Stimulated activated CD4-positive, alpha-beta T cell treated with anti-CD3 and anti-CD28 coated beads, Interleukin-4, amount 100 ng/mL, for 4 hours (primary cell): Measurements from ENCODE around the gene DLGAP1.
A peak's percentile ranks its signal among the peaks of the same experiment; 100 is the strongest.
"Not testable (repeated sequence)": the region's sequence is repeated elsewhere in the genome, so short reads cannot be mapped to it uniquely, and the experiment has no call there.

Experiments used
- DNase-seq, 2 experiments: peaks; one replicate each; pipeline ENCODE4 v3.0.0-alpha.2; 2020

DLGAP1 gene

DNA sequence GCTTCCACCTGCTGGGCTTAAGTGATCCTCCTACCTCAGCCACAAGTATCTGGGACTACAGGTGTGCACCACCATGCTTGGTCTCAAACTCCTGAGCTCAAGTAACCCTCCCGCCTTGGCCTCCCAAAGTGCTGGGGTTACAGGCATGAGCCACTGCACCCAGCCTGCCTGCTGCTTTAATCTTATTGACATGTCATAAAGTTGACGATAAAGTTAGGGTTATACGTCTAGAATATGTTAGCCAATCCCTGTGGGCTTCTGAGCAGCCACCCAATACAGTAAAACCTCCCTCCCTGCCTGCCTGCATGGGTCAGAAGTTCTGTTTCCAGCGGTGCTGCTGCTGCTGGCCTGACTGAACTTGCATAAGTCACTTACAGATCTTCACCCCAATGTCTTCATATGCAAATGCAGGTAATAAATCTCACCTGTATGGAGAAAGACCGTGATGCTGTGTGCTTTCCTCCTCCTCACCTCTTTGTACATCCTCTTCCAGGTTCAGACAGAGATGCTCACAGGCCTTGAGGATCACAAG is 975.1 kb downstream of the DLGAP1 start:
- no peak for DNase-seq

GRCh38 chr18:3478262-3478978 is 976.7 kb downstream of the DLGAP1 start:
- no peak for DNase-seq

DNA sequence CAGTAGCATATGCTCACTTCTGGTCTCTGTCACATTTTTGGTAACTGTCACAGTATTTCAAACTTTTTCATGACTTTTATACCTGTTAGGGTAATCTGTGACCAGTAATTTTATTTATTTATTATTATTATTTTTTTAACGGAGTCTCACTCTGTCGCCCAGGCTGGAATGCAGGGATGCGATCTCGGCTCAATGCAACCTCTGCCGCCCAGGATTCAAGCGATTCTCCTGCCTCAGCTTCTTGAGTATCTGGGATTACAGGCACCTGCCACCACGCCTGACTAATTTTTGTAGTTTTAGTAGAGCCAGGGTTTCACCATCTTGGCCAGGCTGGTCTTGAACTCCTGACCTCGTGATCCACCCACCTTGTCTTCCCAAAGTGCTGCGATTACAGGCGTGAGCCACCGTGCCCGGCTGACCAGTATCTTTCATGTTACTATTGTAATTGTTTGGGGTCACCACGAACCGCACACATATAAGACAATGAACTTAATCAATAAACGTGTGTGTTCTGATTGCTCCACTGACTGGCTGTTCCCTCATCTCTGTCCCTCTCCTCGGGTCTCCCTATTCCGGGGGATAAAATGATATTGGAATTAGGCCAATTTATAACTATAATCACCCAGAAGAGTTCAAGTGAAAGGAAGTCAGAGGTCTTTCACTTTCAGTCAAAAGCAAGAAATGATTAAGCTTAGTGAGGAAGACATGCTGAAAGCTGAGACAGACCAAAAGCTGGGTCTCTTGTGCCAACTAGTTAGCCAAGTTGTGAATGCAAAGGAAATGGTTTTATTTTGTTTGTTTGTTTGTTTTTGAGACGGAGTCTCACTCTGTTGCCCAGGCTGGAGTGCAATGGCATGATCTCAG is 982.2 kb downstream of the DLGAP1 start:
- DNase-seq = no peak

DNA sequence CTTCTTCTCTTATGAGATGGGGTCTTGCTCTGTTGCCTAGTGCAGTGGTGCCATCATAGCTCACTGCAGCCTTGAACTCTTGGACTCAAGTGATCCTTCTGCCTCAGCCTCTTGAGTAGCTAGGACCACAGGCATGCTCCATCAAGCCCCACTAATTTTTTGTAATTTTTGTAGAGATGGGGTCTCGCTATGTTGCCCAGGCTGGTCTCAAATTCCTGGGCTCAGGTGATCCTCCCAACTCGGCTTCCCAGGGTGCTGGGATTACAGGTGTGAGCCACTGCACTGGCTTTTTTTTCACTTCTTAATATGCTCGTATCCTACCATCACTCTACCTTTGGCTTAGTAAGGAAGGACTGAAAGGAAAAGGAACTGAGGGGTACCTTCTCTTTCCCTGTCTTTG is 983.0 kb downstream of the DLGAP1 start:
- DNase-seq = not testable (repeated sequence)

DNA sequence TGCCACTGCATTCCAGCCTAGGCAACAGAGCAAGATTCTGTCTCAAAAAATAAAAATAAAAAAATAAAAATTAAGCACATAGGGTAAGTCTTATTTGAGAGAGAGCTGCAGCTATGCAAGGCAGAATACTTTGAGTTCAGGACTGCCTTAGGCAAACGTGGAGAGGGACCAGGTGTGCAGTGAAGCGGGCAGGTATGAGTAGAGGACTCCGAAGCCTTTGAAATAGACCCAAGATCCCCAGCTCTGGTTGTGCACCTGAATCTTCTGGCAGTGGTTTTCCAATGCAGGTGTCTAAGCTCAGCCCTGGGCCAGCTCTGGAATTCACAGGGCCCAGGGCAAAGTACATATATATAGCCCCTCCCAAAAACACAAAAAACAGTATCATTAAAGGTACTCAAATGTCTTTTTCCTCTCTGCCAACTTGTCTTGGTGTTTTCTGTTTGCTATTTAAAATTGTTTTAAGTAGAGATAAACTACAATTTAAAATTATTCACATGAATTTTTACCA is 983.9 kb downstream of the DLGAP1 start:
- DNase-seq = no peak

DNA sequence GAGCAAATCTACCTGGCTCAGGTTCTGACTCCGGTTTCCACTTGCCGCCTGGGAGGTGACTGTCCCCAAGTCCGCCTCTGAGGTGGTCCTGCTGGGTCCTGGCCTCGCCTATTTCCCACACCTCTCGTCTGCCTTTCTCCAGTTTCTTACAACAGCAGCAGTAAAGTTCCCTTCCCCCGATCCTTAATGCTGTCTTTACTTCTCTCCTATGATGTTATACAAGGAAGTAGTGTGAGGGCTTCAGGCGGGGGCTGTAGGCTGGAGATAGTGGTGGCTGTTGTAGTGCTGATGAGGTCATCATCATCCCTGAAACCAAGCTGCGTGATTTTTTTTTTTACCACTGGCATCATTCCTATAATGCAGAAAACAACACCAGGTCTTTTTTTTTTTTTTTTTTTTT is 986.3 kb downstream of the DLGAP1 start:
- DNase-seq = no peak

DNA sequence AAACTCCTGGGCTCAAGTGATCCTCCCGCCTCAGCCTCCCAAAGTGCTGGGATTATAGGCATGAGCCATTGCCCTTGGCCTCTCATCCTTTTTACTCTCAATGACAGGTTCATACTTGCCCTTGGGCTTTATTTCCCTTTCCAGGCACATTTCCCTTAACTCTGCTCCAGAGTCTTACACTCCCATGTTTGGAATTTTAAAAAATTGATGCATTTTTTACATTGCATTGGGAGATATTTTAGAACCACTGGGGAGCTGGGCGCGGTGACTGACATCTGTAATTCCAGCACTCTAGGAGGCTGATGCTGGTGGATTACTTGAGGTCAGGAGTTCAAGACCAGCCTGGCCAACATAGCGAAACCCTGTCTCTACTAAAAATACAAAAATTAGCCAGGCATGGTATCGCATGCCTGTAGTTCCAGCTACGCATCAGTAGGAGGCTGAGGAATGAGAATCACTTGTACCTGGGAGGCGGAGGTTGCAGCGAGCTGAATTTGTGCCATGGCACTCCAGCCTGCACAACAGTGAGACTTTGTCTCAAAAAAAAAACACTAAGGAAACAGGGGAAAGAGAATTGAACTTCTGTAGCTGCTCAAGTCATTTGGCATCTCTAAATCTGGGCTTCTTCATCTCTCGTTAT is 986.9 kb downstream of the DLGAP1 start:
- DNase-seq = no peak

DNA sequence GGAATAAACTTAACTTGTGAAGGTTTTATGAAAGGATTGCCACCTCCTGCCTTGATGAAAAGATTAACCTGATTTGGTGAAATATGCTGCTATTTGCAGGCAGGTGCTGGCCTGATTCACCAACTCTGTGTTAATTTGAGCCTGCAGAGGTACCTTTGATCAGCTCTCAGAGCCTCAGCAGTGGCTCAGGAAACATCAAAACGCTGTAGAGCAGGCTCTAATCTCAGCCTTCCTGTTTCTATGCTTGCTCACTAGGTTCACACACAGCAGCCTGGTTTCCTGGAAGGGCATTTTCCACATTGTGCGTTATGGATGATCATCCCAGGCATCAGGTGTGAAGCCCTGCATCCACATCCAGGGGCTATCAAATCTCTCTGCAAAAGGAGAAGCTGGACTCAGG is 988.2 kb downstream of the DLGAP1 start:
- no peak for DNase-seq

GRCh38 chr18:3466045-3466444 is 989.1 kb downstream of the DLGAP1 start:
- DNase-seq = no peak

- no peak for DNase-seq
Observed at GRCh38 chr18:3463051-3463450, 992.1 kb downstream of the DLGAP1 start.

DNA sequence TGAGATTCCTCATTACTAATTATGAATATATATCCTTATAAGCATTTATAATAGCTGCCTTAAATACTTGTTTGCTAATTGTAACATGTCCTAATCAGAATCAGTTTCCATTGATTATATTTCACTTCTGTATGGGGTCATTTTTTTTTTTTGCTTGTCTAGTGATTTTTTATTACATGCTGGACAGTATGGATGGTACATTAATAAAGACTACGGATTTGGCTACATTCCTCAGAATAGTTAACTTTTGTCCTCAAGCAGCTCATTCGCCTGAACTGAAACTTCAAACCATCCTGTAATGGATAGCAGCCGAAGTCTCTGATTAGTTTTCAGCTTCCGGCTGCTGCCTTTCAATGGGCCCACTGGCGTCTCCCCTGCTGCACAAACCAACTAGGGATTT is 993.4 kb downstream of the DLGAP1 start:
- DNase-seq = no peak

DNA sequence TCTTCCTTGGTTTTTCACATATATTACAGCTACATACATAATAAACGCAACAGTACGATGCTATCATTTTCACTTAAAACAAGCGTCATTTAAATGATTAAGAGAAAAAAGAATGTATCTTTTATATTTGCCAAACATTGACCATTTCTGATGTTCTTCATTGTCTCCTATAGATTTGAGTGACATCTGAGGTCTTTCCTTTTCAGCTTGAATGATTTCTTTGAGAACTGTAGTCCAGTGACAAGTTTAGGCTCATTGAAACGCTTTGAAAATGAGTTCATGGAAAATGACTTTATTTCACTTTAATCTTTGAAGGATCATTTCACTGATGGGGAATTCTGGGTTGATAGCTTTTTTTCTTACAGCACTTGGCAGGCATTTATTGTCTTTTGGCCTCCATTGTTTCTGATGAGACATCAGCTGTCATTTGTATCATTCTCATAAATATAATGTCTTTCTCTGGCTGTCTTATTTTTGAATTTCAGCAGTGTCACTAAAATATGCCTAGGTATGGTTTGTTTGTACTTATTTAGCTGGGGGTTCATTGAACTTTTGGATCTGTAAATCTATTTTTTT is 994.2 kb downstream of the DLGAP1 start:
- no peak for DNase-seq

DNA sequence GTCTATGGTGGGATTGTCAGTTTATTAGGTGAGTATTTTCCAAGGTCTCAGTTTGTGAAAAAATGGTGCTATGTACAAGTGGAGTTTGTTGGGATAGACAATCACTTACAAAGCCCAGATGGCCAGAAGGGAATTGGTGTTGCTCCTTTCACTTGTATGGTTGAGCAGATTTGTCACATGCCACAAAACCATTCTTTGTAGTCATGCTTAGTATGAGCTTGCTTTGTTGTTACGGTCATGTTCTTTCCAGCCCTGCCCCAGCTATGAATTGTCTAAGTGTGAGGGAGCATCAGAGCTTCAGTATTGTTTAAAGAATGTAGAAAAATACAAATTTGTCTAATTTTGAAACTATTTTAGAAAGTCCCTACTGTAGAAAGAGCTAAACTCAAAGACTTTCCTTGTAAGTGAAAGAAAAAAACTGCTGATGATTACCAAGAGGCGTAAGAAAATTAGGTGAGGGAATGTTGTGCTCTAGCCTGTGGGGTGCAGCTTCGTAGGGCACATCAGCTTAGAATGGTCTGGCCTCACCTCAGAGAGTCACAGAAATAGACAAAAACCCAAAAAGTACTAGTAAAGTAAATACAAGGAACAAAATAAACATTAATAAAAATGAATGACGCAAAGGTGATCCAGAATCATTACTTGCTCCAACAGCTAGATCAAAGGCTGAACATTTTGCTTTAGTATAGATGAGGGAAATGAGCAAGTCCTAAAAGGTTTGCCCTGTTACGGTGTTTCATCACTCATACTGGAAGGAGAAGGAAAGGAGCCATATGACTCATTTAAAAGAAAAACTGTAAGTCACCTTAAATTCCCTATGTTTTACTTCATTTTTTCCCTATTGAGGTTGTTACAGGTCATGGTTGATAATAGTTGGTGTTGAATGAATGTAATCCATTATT is 995.9 kb downstream of the DLGAP1 start:
- DNase-seq = no peak

DNA sequence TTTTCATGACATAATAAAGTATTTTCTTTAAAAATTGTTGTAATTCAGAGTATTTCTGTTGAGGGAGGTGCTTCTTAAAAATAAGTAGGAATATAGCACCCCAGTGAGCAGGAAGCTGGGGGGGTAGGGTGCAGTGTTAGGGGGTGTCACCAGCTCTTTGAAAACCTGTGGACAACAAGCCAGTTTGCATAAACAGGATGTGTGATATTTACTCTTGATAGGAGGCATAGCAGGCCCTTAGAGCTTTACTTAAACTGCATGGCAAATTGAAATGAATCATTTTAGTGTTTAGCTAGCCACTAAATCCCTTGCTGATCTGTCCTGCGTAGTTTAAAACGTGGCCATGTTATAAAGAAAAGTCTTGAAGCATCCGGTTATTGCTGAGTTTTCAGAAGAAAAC is 996.7 kb downstream of the DLGAP1 start:
- DNase-seq = no peak

- DNase-seq = no peak
Observed at GRCh38 chr18:3457261-3457724, 997.8 kb downstream of the DLGAP1 start.

GRCh38 chr18:3456686-3457069 is 998.4 kb downstream of the DLGAP1 start:
- no peak for DNase-seq

GRCh38 chr18:3455907-3456685 is 999.0 kb downstream of the DLGAP1 start:
- DNase-seq = no peak

DNA sequence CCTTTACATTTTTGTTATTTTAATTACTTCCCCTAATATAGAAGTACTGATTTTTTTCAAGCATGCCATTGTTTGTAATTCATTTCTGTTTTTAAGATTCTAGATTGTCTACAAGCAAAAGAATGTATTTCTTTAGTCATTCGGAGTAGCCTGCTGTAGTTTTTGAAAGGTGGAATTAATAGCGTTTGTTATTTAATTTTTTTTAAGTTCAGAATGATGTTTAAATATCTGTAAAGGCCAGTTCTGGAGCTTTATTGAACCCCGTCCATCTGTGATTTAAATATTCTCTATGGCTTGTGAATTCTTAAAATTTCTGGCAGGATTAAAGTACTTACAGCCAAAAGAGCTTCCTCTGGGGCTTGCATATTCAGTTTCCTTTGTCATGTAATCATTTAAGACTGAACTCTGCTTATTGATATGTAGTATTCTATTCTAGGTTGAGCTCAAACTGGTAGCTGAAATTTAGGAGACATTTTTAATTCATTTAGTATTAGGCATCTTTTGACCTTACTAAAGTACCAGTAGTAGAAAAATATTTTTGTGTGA is 999.9 kb downstream of the DLGAP1 start:
- DNase-seq = no peak

DNA sequence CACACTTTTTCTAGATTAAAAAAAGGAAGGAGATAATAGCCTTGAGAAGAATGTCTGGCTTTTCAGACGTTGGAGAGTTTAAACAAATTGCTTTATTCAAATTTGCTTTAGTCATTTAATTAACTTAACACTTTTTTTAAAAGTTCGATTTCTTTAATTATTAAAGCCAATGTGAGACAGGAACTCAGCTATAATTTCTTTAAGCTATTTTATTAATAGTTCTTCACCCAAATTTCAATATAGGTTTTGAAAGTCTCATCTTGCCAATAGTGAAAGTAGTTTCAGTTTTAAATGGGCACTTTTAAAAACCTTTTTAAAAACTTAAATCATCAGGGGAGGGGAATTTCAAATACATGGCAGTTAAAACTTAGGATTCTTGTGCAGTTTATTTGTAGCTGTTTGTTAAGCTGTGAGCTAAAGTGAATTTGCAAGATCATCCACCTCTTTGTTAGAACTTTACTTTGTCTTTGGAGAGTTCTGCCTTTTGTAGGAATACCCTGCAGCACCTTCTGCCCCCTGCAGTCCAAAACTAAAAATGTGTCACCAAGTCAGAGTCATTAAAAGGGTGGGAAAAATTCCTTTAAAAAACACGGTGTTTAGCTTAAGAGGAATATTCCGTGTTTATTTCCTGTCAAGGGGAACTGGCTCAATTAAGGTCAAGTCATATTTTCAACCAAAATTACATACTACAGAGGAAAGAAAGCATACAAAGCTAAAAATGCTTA is 1000.6 kb downstream of the DLGAP1 start:
- DNase-seq = peak in 1 of 2 experiments; percentile 10
